T-helper 9 cell (primary cell): Measurements from ENCODE around the gene NDNF.

Experiments
- DNase-seq: peaks from one replicate; pipeline ENCODE4 v3.0.0-alpha.2; 2020
- total RNA-seq, 2 donors: gene quantifications; one replicate each; lab custom pipeline; 2026; lab: John Stamatoyannopoulos, UW

Gene NDNF
- 0 reads per million in 2 donors for total RNA-seq

GRCh38 chr4:121072224-121073003 is at the start of gene NDNF:
NDNF (minus strand) TSS chr4:121072535; CDS start chr4:121045837, 26,698 bp downstream.
- peak; percentile 22 for DNase-seq

- no peak for DNase-seq
Observed at GRCh38 chr4:121119715-121120114, 47.4 kb upstream of the NDNF start.

GRCh38 chr4:121118344-121118743 is 46.0 kb upstream of the NDNF start:
- DNase-seq: no peak

- no peak for DNase-seq
Observed at GRCh38 chr4:121114756-121115155, 42.4 kb upstream of the NDNF start.

GRCh38 chr4:121112530-121112929 is 40.2 kb upstream of the NDNF start:
- DNase-seq: no peak

GRCh38 chr4:121108557-121108956 is 36.2 kb upstream of the NDNF start:
- no peak for DNase-seq

DNA sequence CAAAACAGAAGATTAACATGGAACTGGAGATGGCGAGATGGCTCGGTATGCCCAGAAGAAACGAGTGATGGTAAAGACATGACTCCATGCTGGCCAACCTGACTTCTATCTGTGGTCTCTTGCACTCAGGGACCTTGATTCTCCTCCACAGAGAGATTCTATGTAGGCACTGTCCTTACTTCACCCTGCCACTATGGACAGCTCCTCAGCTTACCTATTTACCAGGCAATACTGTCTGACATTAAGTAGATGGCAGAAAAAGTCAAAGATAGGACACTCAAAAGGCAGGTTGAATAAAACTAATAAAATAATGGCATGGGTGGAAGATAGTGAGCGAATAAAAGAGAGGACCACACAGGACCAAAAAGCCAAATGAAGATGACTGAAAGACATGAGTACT is 35.2 kb upstream of the NDNF start:
- DNase-seq: no peak

DNA sequence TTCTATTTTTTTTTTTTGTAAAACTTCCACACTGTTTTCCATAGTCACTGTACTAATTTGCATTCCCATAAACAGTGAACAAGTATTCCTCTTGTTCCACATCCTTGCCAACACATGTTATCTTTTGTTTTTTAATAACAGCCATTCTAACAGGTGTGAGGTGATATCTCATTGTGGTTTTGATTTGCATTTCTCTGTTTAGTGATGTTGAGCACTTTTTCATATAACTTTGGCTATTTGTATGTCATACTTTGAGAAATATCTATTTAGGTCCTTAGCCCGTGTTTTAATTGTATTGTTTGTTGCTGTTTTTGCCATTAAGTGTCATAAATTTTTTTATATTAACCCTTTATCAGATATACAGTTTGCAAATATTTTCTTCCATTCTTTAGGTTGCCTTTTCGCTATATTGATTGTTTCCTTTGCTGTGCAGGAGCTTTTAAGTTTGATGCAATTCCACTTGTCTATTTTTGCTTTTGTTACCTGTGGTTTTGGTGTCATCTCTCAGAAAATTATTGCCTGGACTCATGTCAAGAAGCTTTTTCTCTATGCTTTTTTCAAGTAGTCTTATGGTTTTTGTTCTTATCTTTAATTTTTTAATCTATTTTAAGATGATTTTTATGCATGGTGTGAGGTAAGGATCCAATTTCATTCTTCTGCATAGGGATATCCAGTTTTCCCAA is 27.9 kb upstream of the NDNF start:
- DNase-seq: no peak

GRCh38 chr4:121098266-121098665 is 25.9 kb upstream of the NDNF start:
- no peak for DNase-seq

- DNase-seq: no peak
Observed at GRCh38 chr4:121096629-121097028, 24.3 kb upstream of the NDNF start.

DNA sequence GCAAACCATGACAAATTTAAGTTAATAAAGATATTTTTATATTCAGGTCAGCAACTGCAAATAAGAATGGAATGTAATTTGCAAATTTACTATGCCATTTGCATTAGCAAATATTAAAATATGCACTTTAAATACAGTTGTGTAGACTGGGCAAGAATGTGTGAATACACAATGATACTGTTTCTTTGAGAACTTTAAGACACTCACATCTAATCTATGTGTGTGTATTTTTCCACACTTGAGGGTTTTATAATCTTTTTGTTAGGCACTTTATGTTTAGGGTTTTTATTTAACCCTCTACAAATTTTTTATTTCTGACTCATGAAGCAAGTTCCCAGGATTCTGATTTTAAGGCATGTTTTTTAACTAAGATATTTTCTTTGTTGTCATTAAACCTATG is 23.9 kb upstream of the NDNF start:
- DNase-seq: no peak

- no peak for DNase-seq
Observed at GRCh38 chr4:121094297-121094966, 22.1 kb upstream of the NDNF start.

DNA sequence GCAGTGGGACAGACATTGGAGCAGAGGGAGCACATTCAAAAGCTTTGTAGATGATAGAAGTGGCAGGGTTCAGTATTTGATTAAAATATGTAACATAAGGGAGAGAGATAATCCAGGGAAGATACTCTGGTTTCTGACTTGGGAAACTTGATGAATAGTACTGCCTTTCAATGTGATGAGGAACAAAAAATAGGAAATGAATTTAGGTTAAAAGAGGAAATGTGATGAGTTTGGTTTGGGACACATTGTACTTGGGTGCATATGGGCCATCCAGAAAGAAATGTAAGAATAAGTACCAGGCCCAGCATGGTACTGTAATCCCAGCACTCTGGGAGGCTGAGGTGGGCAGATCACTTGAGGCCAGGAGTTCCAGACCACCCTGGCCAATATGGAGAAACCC is 20.9 kb upstream of the NDNF start:
- no peak for DNase-seq

GRCh38 chr4:121091941-121092340 is 19.6 kb upstream of the NDNF start:
- no peak for DNase-seq

- DNase-seq: no peak
Observed at GRCh38 chr4:121088867-121089266, 16.5 kb upstream of the NDNF start.

- no peak for DNase-seq
Observed at GRCh38 chr4:121079376-121079775, 7.0 kb upstream of the NDNF start.

DNA sequence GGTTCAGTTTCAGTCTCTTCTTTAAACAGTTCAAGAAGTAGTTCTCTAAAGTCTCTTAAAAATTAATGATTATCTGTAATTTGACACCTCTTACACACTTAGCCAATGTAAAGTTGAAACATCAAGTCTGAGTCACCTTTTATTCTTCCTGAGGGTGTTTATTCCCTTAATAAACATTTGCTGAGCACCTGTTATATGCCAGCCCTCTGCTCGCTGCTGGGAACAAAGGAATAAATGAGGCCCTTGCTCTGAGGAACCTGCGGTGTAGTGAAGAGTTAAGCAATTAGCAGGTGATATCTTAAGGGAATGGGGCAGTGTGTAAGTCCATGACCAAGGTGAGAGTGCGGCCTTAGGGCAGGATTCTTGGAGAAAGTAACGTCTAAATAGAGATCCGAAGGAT is 5.2 kb upstream of the NDNF start:
- DNase-seq: no peak

- no peak for DNase-seq
Observed at GRCh38 chr4:121076416-121076815, 4.1 kb upstream of the NDNF start.

DNA sequence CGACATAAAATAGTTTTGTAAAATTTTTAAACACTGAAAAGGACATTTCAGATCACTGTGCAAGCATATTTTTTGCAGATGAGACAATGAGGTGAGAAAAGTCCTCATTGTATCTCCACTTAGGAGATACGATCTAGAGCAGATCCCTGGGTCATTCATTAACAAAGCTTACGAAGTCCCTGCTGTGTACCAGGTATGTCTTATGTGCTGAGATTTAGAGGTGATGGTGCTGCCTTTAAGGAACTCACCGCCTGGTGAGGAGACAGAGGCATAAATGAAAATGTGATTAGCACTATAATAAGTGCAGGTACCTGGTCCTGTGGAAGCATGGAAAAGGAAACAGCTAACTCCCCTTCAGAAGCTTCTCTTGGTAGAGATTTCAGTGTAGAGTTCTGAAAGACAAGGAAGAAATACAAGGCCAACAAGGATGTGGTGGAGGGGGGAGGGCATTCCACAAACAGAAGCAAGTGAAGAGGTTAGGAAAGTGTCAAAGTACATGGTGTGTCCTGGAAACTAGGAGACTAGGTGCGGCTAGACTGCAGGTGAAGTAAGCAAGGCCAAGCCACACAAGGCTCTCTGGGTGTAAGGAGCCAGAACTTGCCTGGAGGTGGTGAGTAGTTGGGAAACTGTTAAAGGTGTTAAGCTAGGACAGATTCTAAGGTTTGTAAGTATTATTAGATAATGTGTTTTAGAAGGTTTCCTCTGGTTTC is 1.5 kb upstream of the NDNF start:
- DNase-seq: no peak

GRCh38 chr4:121073004-121073435 is 685 bp upstream of the NDNF start:
- DNase-seq: no peak

- no peak for DNase-seq
Observed at GRCh38 chr4:121071640-121072223, 603 bp downstream of the NDNF start.
